ENCODE data around the gene TNK2.

GRCh38 chr3:195820901-195821300 lies 87.5 kb downstream of the TNK2 start:
- no peak for TF ChIP-seq CTCF (conservative IDR thresholded peaks at IDR 0.05; ENCODE audit: low read length)
- TF ChIP-seq EZH2phosphoT487 (IDR thresholded peaks at IDR 0.05; ENCODE audit: borderline replicate concordance, low read depth, low read length), result no peak

Data from OCI-LY7 (cell line).